ENCODE measurements around the gene PARVB. TPM values are rescaled to one million over a fixed set of nuclear protein-coding genes. Genes with fewer than 3 reads are reported as not detected.

The PARVB gene
- total and polyA plus RNA-seq, 10 of the 15 experiments (the other 5 are each of a cell fraction or from before 2014, with no cell fraction given): 5.2 to 264 (median 76.0) TPM

DNA sequence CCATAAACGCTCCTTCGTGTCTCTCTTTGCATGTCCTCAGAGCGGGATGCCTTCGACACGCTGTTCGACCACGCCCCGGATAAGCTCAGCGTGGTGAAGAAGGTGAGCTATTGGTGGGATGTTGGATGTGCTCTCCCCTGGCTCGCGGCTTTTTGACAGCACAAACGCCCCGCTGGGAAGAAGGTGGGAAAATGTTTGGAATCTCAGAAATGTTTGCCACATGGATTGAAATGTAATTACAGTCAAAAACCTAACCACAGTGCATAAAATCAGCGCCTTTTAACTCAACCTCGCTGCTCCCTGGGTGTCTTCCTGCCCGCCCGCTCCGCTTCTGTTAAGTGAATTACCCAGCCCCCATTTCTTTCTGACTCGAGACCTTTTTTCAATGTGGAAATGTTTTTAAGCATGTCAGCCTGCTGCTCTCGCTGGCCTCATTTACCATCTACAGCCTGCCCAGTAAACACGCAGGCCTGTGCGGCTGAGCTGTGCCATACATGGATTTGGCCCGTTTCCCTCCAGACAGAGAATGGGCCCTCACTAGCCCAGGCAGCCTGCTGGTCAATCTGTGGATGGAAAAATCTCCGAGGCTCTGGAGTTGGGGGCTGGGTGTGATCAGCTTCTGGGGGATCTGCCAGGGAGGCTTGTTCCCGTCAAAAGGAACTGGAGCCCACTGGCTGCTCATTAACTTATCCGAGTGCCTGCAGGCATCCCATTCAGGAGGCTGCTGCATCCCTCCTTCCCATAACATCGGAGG is 123.9 kb downstream of the PARVB start:
- peaks cover 1 to 9% of the 10 kb centered on the region in 2 experiments; a peak in 3 of 4 replicates for H3K36me3 ChIP-seq (ENCODE audit: control insufficient read depth in 2 of 2, insufficient read depth in 2 of 2, low read length in 1 of 2)
- ChIA-PET CTCF (no interaction called here), SMC1A (ENCODE audit: uncharacterized antibody, unreplicated experiment) (no interaction called here), RAD21 (ENCODE audit: unreplicated experiment) (no interaction called here), POLR2A (no interaction called here)
- no TSS peak for BruUV-seq (replicated peaks)
- DNase-seq (ENCODE audit: low read depth, low spot score): no peak
- 0 out of 2 replicates have a peak, but pooled peaks have one; percentile 23 for TF ChIP-seq POLR2A (IDR thresholded peaks at IDR 0.05; ENCODE audit: low read depth, low read length)
- TF ChIP-seq ZNF622 (IDR thresholded peaks at IDR 0.05): no peak
- no peaks in the 10 kb centered on the region for H4K20me1 ChIP-seq (ENCODE audit: control insufficient read depth, insufficient read depth)
- no peaks in the 10 kb centered on the region for H3K27me3 ChIP-seq (replicated peaks in 1 of 2; ENCODE audit: control insufficient read depth in 2 of 2, insufficient read depth in 2 of 2, low read length in 1 of 2)
- no peak for ATAC-seq
- in situ Hi-C loops (cut with MboI) (no loop called here), intact Hi-C loops (cut with micrococcal nuclease; ENCODE audit: unreplicated experiment) (no loop called here)
- no peak for FAIRE-seq
- H3K9me3 ChIP-seq (replicated peaks; ENCODE audit: control insufficient read depth, insufficient read depth, low read length): no peaks in the 10 kb centered on the region
- no peaks in the 10 kb centered on the region for H3K79me2 ChIP-seq (ENCODE audit: control insufficient read depth, insufficient read depth, low read length)
- no peak overlapping the region for H3K27ac ChIP-seq (ENCODE audit: control insufficient read depth, insufficient read depth)
- H2AFZ ChIP-seq (ENCODE audit: control insufficient read depth, low read depth, low read length): no peak overlapping the region
- no peak overlapping the region for H3K4me3 ChIP-seq
- H3K4me1 ChIP-seq (ENCODE audit: control insufficient read depth, insufficient read depth, low read length): no peaks in the 10 kb centered on the region
- WGBS (ENCODE audit: insufficient coverage, insufficient replicate concordance, low lambda C conversion rate, missing lambda C conversion rate): 94% methylated on average over 27 of the region's 27 CpGs
- H3K9ac ChIP-seq (ENCODE audit: control insufficient read depth, insufficient read depth, low read length): no peak overlapping the region
- H3K4me2 ChIP-seq (ENCODE audit: control insufficient read depth, insufficient read depth): no peak overlapping the region

- H3K79me2 ChIP-seq (ENCODE audit: control insufficient read depth, insufficient read depth, low read length): no peaks in the 10 kb centered on the region
- no peak overlapping the region for H2AFZ ChIP-seq (ENCODE audit: control insufficient read depth, low read depth, low read length)
- peaks cover 3 to 6% of the 10 kb centered on the region in 2 experiments; a peak in 3 of 4 replicates for H3K36me3 ChIP-seq (ENCODE audit: control insufficient read depth in 2 of 2, insufficient read depth in 2 of 2, low read length in 1 of 2)
- POLR2A ChIA-PET: no interaction called here
- no peaks in the 10 kb centered on the region for H4K20me1 ChIP-seq (ENCODE audit: control insufficient read depth, insufficient read depth)
- no peaks in the 10 kb centered on the region for H3K27me3 ChIP-seq (replicated peaks in 1 of 2; ENCODE audit: control insufficient read depth in 2 of 2, insufficient read depth in 2 of 2, low read length in 1 of 2)
- H3K9ac ChIP-seq (ENCODE audit: control insufficient read depth, insufficient read depth, low read length): no peak overlapping the region
- no TSS peak for BruUV-seq (replicated peaks)
- ATAC-seq: no peak
- no peak for TF ChIP-seq ATF3 (IDR thresholded peaks at IDR 0.05; ENCODE audit: borderline replicate concordance, extremely low read depth, low read depth, low read length)
- no peak for TF ChIP-seq ZNF207 (IDR thresholded peaks at IDR 0.05; ENCODE audit: borderline replicate concordance)
- TF ChIP-seq, protein P1, sequence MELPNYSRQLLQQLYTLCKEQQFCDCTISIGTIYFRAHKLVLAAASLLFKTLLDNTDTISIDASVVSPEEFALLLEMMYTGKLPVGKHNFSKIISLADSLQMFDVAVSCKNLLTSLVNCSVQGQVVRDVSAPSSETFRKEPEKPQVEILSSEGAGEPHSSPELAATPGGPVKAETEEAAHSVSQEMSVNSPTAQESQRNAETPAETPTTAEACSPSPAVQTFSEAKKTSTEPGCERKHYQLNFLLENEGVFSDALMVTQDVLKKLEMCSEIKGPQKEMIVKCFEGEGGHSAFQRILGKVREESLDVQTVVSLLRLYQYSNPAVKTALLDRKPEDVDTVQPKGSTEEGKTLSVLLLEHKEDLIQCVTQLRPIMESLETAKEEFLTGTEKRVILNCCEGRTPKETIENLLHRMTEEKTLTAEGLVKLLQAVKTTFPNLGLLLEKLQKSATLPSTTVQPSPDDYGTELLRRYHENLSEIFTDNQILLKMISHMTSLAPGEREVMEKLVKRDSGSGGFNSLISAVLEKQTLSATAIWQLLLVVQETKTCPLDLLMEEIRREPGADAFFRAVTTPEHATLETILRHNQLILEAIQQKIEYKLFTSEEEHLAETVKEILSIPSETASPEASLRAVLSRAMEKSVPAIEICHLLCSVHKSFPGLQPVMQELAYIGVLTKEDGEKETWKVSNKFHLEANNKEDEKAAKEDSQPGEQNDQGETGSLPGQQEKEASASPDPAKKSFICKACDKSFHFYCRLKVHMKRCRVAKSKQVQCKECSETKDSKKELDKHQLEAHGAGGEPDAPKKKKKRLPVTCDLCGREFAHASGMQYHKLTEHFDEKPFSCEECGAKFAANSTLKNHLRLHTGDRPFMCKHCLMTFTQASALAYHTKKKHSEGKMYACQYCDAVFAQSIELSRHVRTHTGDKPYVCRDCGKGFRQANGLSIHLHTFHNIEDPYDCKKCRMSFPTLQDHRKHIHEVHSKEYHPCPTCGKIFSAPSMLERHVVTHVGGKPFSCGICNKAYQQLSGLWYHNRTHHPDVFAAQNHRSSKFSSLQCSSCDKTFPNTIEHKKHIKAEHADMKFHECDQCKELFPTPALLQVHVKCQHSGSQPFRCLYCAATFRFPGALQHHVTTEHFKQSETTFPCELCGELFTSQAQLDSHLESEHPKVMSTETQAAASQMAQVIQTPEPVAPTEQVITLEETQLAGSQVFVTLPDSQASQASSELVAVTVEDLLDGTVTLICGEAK (IDR thresholded peaks at IDR 0.05; ENCODE audit: borderline replicate concordance): no peak
- TF ChIP-seq YBX1 (IDR thresholded peaks at IDR 0.05): no peak
- TF ChIP-seq NBN (IDR thresholded peaks at IDR 0.05): no peak
- TF ChIP-seq POLR2A (IDR thresholded peaks at IDR 0.05; ENCODE audit: low read depth, low read length): 0 out of 2 replicates have a peak, but pooled peaks have one; percentile 12
- no peak for TF ChIP-seq HSF1 (IDR thresholded peaks at IDR 0.05; ENCODE audit: low read depth, low read length)
- TF ChIP-seq, protein P2, sequence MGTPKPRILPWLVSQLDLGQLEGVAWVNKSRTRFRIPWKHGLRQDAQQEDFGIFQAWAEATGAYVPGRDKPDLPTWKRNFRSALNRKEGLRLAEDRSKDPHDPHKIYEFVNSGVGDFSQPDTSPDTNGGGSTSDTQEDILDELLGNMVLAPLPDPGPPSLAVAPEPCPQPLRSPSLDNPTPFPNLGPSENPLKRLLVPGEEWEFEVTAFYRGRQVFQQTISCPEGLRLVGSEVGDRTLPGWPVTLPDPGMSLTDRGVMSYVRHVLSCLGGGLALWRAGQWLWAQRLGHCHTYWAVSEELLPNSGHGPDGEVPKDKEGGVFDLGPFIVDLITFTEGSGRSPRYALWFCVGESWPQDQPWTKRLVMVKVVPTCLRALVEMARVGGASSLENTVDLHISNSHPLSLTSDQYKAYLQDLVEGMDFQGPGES (IDR thresholded peaks at IDR 0.05): no peak
- no peak for TF ChIP-seq ASH2L (IDR thresholded peaks at IDR 0.05; ENCODE audit: borderline replicate concordance, low read depth)
- H3K4me3 ChIP-seq: no peak overlapping the region
- H3K4me1 ChIP-seq (ENCODE audit: control insufficient read depth, insufficient read depth, low read length): no peaks in the 10 kb centered on the region
- RAD21 ChIA-PET (ENCODE audit: unreplicated experiment): no interaction called here
- no peak for FAIRE-seq
- 84% methylated on average over 4 of the region's 4 CpGs for WGBS (ENCODE audit: insufficient coverage, insufficient replicate concordance, low lambda C conversion rate, missing lambda C conversion rate)
- in situ Hi-C loops (cut with MboI) (no loop called here), intact Hi-C loops (cut with micrococcal nuclease; ENCODE audit: unreplicated experiment) (no loop called here)
- no peak for DNase-seq (ENCODE audit: low read depth, low spot score)
- H3K4me2 ChIP-seq (ENCODE audit: control insufficient read depth, insufficient read depth): no peak overlapping the region
- CTCF ChIA-PET: no interaction called here
- no peaks in the 10 kb centered on the region for H3K9me3 ChIP-seq (replicated peaks; ENCODE audit: control insufficient read depth, insufficient read depth, low read length)
- H3K27ac ChIP-seq (ENCODE audit: control insufficient read depth, insufficient read depth): no peak overlapping the region
- SMC1A ChIA-PET (ENCODE audit: uncharacterized antibody, unreplicated experiment): no interaction called here
Measured at GRCh38 chr22:44151676-44152075, 127.6 kb downstream of the PARVB start.

All from GM12878 (cell line).